GM12872 (cell line): ENCODE data around the gene ASXL3.

Experiments used
- CTCF ChIP-seq: IDR thresholded peaks from 3 replicates; pipeline ENCODE4 v1.5.1; 2011; ENCODE audit warnings: low read depth, mild to moderate bottlenecking, low read length, moderate library complexity; ENCODE audit not compliant: insufficient read depth

Gene ASXL3

GRCh38 chr18:33577685-33578517, at the start of gene ASXL3:
Gene ASXL3, plus strand, starts transcription at chr18:33578219. Its CDS starts 413 bp downstream, at chr18:33578632.
- no peak for TF ChIP-seq CTCF

GRCh38 chr18:33532978-33533377, 45.0 kb upstream of the ASXL3 start:
- TF ChIP-seq CTCF = no peak

DNA sequence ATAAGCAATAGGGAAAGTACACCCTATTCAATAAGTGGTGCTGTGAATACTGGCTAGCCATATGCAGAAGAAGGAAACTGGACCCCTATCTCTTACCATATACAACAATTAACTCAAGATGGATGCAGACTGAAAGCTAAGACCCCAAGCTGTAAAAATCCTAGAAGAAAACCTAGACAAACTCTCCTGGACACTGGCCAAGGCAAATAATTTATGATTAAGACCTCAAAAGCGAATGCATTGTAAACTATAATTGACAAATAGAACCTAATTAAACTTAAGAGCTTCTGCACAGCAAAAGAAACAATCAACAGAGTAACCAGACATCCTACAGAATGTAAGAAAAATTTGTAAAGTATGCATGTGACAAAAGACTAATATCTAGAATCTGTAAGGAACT, 41.1 kb upstream of the ASXL3 start:
- no peak for TF ChIP-seq CTCF

DNA sequence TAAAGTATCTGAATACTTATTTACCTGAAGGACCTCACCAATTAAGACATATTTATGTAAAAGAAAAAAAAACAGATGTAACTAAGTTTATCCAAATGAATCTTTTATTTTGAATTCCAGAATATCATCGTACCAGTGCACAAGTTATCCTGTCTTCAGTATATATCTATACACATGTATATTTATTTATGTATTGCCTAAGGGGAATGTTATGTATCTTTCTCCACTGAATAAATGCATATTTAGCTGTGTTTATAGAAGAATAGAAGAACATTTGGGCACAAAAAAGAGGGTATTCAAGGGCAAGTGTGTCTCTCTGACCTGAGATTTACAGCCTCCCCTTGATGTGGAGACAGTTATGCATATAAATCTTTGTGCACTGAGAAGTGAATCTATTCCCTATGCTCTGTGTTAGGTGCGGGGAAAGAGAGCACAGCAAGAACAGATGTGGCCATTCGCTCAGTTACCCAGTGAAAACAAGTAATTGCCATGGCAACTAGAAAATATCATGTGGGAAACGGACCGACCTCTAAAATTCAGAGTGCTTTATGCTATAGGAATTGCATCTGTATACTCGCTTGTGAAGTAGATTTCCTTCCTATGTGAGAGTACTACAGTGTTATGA, 39.5 kb upstream of the ASXL3 start:
- no peak for TF ChIP-seq CTCF

- no peak for TF ChIP-seq CTCF
Observed at GRCh38 chr18:33540392-33540791, 37.6 kb upstream of the ASXL3 start.

DNA sequence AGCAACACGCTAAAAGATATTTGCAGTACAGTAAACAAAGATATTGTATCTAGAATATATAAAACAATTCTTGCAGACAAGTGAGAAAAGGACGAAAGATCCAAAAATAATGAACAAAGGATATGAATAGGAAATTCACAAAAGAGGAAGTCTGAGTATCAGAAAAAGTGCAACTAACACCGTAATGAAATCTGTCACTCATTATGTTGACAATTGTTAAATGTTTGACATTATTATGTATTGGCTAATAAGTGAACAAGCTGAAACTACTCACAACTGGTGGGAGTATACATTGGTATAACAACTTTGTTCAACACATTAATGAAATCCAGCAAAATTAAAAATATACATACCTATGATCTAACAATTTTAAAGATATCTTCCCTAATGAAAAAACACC, 36.7 kb upstream of the ASXL3 start:
- no peak for TF ChIP-seq CTCF

- TF ChIP-seq CTCF = no peak
Observed at GRCh38 chr18:33556846-33557245, 21.2 kb upstream of the ASXL3 start.
